ENCODE data around the gene ASPHD2.

ASPHD2 gene

GRCh38 chr22:26494506-26494905 lies 65.4 kb downstream of the ASPHD2 start:
- DNase-seq (ENCODE audit: low spot score) (no peak), ATAC-seq (ENCODE audit: low read depth) (no peak)
- Histone ChIP-seq H3K4me3 (ENCODE audit: severe bottlenecking) (no peak overlapping the region), H3K36me3 (ENCODE audit: low read depth) (peaks cover 92% of the 10 kb centered on the region), H3K27ac (ENCODE audit: poor library complexity, severe bottlenecking) (peak overlapping the region; percentile 74), H3K27me3 (ENCODE audit: insufficient read depth, poor library complexity, severe bottlenecking) (no peaks in the 10 kb centered on the region), H3K9me3 (ENCODE audit: severe bottlenecking) (no peaks in the 10 kb centered on the region), H3K4me1 (ENCODE audit: insufficient read depth, poor library complexity, severe bottlenecking) (peaks cover 20% of the 10 kb centered on the region)
- TF ChIP-seq CTCF (IDR thresholded peaks at IDR 0.05; ENCODE audit: poor library complexity, severe bottlenecking) = no peak

Measured in RWPE2 (cell line).